IPS DF 6.9 (cell line): ENCODE measurements around the gene HECTD4.

Experiments
- DNase-seq: peaks from one replicate; pipeline ENCODE4 v3.0.0-alpha.2; 2013; ENCODE audit warnings: low read depth, low spot score
- H3K27ac ChIP-seq: one replicate; pipeline ENCODE4 v1.5.1; 2013; ENCODE audit warnings: low read length, control low read depth
- H3K27me3 ChIP-seq: 2 replicates; pipeline ENCODE4 v1.6.1; 2013; ENCODE audit warnings: mild to moderate bottlenecking, low read length; ENCODE audit not compliant: control insufficient read depth, insufficient read depth
- H3K36me3 ChIP-seq: 2 replicates; pipeline ENCODE4 v1.6.1; 2013; ENCODE audit warnings: low read length; ENCODE audit not compliant: control insufficient read depth, insufficient read depth
- H3K4me1 ChIP-seq: 2 replicates; pipeline ENCODE4 v1.6.1; 2013; ENCODE audit warnings: low read length; ENCODE audit not compliant: control insufficient read depth, insufficient read depth
- H3K4me3 ChIP-seq: 2 replicates; pipeline ENCODE4 v1.5.1; 2013; ENCODE audit warnings: mild to moderate bottlenecking, low read length
- H3K9me3 ChIP-seq: 2 replicates; pipeline ENCODE4 v1.6.1; 2013; ENCODE audit warnings: low read length, inconsistent platforms; ENCODE audit not compliant: control insufficient read depth, insufficient read depth
- WGBS: extraction: QIAGEN DNeasy Blood & Tissue Kit; methylation state at CpG from one replicate; pipeline ENCODE4 v1.1.7; 2013; ENCODE audit warnings: mixed read lengths, missing lambda C conversion rate; ENCODE audit not compliant: insufficient read length, insufficient coverage; 5-methylcytosine and 5-hydroxymethylcytosine counted together

The HECTD4 gene

GRCh38 chr12:112322441-112322840 is 59.8 kb downstream of the HECTD4 start:
- no CpG with 5 or more reads among the region's 2 CpGs for WGBS
- no peaks in the 10 kb centered on the region for H3K36me3 ChIP-seq
- no peaks in the 10 kb centered on the region for H3K9me3 ChIP-seq
- H3K27me3 ChIP-seq: no peaks in the 10 kb centered on the region
- DNase-seq: no peak
- H3K4me3 ChIP-seq: no peak overlapping the region
- H3K27ac ChIP-seq: no peak overlapping the region
- H3K4me1 ChIP-seq: peaks cover 1% of the 10 kb centered on the region; the same call in 1 of the 2 replicates

DNA sequence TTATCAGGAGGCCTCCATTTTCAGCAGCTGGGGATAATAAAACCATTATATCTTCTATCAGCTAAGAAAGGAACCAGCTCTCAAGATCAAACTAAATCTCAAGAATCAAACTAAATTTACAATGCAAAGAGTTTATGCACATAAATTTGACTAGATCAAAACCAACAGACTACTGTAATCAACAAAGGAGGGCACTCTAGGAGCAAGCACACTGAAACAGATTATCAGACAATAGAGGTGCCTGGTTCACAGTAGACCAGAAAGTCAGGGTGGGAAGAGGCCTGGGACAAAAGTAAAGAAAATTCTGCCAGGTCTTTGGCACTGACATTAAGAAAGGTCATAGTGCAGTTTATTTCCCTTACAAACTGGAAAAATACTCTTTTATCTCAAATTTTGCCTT is 61.0 kb downstream of the HECTD4 start:
- Histone ChIP-seq H3K4me3 (no peak overlapping the region), H3K27me3 (no peaks in the 10 kb centered on the region), H3K27ac (no peak overlapping the region), H3K9me3 (no peaks in the 10 kb centered on the region), H3K4me1 (peaks cover 1% of the 10 kb centered on the region; the same call in 1 of the 2 replicates), H3K36me3 (no peaks in the 10 kb centered on the region)
- no peak for DNase-seq

DNA sequence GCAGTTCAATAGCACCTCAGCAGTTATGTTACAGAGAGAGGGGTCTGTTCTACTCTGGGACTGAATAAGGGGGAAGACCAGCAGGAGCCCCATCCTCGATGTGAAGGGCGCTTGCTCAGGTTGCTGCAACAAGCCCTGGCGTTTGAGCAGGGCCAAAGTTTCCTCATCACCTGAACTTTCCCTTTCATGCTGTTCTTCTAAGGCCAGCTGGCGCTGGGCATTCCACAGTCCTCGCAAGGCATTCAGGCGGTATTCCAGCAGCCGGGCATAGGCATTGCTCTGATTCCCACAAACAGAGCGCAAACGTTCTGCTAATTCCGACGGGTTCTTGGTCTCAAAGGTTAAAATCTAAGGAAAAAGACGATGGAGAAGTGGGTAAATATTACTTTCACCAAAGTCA is 62.8 kb downstream of the HECTD4 start:
- Histone ChIP-seq H3K4me1 (peaks cover 1% of the 10 kb centered on the region; the same call in 1 of the 2 replicates), H3K4me3 (no peak overlapping the region), H3K27ac (no peak overlapping the region), H3K27me3 (no peaks in the 10 kb centered on the region), H3K36me3 (no peaks in the 10 kb centered on the region), H3K9me3 (no peaks in the 10 kb centered on the region)
- DNase-seq: no peak
- WGBS: no CpG with 5 or more reads among the region's 12 CpGs

- no peaks in the 10 kb centered on the region for H3K27me3 ChIP-seq
- no CpG with 5 or more reads among the region's 6 CpGs for WGBS
- H3K27ac ChIP-seq: no peak overlapping the region
- no peak for DNase-seq
- H3K9me3 ChIP-seq: no peaks in the 10 kb centered on the region
- peaks cover 1% of the 10 kb centered on the region; the same call in 1 of the 2 replicates for H3K4me1 ChIP-seq
- H3K4me3 ChIP-seq: no peak overlapping the region
- no peaks in the 10 kb centered on the region for H3K36me3 ChIP-seq
Measured at GRCh38 chr12:112317481-112317880, 64.8 kb downstream of the HECTD4 start.

DNA sequence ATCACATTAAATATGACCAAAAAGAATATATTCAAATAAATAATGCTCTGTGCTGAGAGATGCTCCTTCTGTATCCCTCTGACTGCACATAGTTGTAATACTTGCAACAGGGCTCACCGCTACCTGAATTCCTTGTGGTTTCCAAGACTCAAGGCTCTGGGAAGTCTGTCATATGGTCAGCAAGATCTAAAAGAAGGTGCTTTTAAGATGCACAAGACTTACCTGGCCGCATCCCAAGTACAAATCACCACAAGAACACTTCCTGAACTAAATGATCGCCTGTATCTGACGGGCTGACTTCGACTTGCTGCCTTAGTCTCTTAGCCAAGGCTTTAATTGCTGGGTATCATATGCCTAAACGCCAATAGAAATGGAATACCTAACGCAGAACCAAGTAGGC is 67.2 kb downstream of the HECTD4 start:
- no peak overlapping the region for H3K4me3 ChIP-seq
- no peaks in the 10 kb centered on the region for H3K27me3 ChIP-seq
- no CpG with 5 or more reads among the region's 7 CpGs for WGBS
- H3K9me3 ChIP-seq: no peaks in the 10 kb centered on the region
- no peak for DNase-seq
- no peaks in the 10 kb centered on the region for H3K36me3 ChIP-seq
- no peaks in the 10 kb centered on the region for H3K4me1 ChIP-seq
- no peak overlapping the region for H3K27ac ChIP-seq

DNA sequence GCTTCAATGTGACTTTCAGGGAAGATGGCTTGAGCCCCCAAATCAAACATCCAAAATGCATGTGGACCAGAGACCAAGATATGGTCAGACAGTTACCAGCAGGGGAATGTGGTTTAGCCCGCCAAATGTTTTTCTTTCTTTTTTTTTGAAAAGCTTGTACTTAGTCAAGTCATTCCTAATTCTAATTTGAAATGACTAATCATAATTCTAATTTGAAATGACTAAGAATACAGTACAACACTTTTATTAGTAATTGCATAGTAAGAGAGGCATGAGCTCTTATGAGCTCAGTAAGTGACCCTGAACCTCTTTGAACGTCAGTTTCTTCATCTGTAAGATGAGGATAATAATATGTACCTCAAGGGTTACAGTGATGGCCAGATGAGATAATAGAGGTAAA is 72.4 kb downstream of the HECTD4 start:
- Histone ChIP-seq H3K27ac (no peak overlapping the region), H3K4me1 (no peaks in the 10 kb centered on the region), H3K4me3 (no peak overlapping the region), H3K36me3 (no peaks in the 10 kb centered on the region), H3K9me3 (no peaks in the 10 kb centered on the region), H3K27me3 (no peaks in the 10 kb centered on the region)
- WGBS: no CpG with 5 or more reads among the region's 2 CpGs
- no peak for DNase-seq

- no CpG with 5 or more reads among the region's 6 CpGs for WGBS
- Histone ChIP-seq H3K9me3 (no peaks in the 10 kb centered on the region), H3K36me3 (no peaks in the 10 kb centered on the region), H3K4me3 (no peak overlapping the region), H3K27ac (no peak overlapping the region), H3K4me1 (no peaks in the 10 kb centered on the region), H3K27me3 (no peaks in the 10 kb centered on the region)
- DNase-seq: no peak
Measured at GRCh38 chr12:112308652-112309051, 73.6 kb downstream of the HECTD4 start.

- Histone ChIP-seq H3K36me3 (no peaks in the 10 kb centered on the region), H3K27ac (no peak overlapping the region), H3K9me3 (no peaks in the 10 kb centered on the region), H3K4me3 (no peak overlapping the region), H3K27me3 (no peaks in the 10 kb centered on the region), H3K4me1 (no peaks in the 10 kb centered on the region)
- no CpG with 5 or more reads among the region's 1 CpG for WGBS
- DNase-seq: no peak
Measured at GRCh38 chr12:112308161-112308560, 74.1 kb downstream of the HECTD4 start.

DNA sequence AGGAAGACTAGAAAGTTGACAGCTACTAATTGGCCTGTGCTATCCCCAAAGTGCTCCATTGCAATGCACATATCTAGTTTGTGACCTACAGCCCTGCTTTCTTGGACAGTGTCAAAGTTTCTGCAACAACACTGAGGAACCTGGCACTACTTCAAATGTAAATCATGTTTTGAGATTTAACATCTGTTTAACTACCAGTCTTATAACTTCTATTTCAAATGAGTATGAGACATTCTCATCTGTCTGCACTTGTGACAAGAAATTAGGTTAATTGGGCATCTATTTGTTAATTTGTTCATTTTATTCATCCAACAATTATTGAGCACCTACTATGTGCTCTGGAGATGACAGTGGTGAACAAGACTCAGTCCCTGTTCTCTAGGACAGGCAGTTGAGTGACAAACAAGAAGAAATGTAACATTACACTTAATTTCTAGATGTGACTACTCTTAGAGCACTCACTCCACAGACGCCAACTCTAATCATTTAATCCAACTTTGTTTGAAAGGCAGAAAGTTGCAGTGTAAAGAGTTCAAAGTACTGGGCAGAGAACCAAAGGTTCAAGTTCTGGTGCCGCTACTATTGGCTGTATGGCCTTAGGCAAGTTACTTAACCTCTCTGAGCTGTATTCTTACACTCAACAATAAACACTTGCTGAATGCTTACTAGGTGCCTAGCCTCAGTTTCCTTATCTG is 74.8 kb downstream of the HECTD4 start:
- no CpG with 5 or more reads among the region's 2 CpGs for WGBS
- Histone ChIP-seq H3K9me3 (no peaks in the 10 kb centered on the region), H3K4me3 (no peak overlapping the region), H3K4me1 (no peaks in the 10 kb centered on the region), H3K27me3 (no peaks in the 10 kb centered on the region), H3K27ac (no peak overlapping the region), H3K36me3 (no peaks in the 10 kb centered on the region)
- DNase-seq: no peak

DNA sequence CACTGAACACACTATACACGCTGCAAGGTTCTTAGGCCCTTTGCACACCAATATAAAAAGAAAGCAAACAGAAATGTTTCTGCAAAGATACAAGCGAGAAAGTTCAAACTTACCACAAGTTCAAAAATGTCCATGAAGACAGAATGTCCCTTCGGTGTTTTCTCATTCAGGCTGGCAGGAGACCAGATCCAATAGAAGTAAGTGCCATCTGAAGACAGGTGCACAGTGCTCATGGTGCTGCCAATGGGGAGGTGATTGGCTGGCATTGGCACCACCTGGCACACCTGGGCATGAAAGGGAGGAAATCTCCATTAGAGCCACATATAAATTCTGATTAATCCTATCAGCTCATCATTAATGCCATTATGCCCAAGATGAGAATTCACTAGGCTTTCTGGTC is 76.3 kb downstream of the HECTD4 start:
- Histone ChIP-seq H3K9me3 (no peaks in the 10 kb centered on the region), H3K27me3 (no peaks in the 10 kb centered on the region), H3K4me3 (no peak overlapping the region), H3K4me1 (no peaks in the 10 kb centered on the region), H3K36me3 (no peaks in the 10 kb centered on the region), H3K27ac (no peak overlapping the region)
- WGBS: no CpG with 5 or more reads among the region's 3 CpGs
- no peak for DNase-seq

GRCh38 chr12:112304436-112304835 is 77.8 kb downstream of the HECTD4 start:
- Histone ChIP-seq H3K27ac (no peak overlapping the region), H3K27me3 (no peaks in the 10 kb centered on the region), H3K4me1 (no peaks in the 10 kb centered on the region), H3K36me3 (no peaks in the 10 kb centered on the region), H3K4me3 (no peak overlapping the region), H3K9me3 (no peaks in the 10 kb centered on the region)
- WGBS: no CpG with 5 or more reads among the region's 4 CpGs
- no peak for DNase-seq
